Measurements from ENCODE around the gene CEP126.

Gene CEP126, protein sequence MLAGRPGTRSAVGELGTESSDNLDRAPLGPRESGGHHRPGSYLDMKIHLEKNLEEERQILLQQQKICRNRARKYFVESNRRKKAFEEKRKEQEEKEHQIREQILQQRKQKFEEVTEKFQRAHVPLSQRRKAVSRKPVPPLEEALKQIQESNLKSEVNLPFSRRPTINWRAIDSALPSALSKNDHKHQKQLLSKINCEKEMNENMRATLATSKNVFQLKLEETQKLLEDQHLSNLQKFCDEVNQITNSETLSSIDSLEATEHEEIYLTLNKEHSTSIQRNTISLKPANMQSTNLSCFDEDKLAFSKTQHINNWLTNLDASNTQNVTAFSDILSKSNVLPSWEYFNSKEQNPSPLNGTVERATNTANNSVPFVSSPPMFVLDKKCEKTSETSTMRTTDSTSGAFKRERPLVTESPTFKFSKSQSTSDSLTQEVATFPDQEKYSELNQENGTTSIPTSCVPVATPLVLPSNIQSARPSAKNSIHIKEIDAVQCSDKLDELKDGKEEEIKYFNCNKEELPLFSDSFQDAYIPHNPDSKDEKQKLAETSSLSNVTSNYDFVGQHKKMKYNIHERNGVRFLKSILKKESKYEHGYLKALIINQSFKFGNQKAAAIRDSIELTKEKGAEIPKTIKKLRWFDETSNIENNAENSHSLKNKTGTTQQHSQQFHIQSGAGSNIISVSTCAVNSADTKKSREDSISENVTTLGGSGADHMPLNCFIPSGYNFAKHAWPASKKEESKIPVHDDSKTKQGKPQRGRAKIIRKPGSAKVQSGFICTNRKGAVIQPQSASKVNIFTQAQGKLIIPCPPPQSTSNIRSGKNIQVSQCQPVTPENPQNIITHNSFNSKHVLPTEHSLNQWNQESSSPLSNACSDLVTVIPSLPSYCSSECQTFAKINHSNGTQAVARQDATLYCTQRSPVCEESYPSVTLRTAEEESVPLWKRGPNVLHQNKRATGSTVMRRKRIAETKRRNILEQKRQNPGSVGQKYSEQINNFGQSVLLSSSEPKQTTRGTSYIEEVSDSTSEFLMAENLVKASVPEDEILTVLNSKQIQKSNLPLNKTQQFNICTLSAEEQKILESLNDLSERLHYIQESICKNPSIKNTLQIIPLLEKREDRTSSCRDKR

DNA sequence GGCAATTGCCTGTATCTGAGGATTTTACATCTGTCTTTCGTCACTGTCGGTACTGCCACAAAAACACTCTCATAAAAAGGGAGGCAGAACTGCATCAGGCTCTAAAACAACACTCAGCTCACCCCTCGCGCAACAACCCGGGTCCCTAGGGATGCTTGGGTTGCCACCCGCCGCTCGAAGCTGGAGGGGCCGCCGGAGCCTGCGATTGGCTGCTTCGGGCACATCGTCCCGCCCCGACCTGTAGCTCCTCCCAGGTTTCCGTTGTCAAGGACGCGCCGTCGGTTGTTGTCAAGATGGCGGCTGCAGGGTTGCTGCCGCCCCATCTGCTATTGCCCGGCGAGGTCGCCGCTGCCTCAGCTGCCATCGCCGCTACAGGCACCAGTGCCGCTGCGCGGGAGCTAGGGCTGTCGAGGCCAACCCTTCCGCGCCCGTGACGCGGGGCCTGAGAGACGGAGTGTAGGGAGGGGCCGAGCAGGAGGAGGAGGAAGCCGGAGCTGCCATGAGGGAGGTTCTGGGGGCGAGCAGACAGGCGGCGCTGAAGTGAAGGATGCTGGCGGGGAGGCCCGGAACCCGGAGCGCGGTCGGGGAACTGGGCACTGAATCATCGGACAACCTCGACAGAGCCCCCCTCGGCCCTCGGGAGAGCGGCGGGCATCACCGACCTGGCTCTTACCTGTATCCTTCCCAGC is at the start of gene CEP126:
TSS of gene CEP126 (plus strand) at position 273 of the 689 bp plus-strand sequence. CDS start at position 548, 275 bp downstream.
- DNase-seq (ENCODE audit: low spot score), result peak; percentile 87

DNA sequence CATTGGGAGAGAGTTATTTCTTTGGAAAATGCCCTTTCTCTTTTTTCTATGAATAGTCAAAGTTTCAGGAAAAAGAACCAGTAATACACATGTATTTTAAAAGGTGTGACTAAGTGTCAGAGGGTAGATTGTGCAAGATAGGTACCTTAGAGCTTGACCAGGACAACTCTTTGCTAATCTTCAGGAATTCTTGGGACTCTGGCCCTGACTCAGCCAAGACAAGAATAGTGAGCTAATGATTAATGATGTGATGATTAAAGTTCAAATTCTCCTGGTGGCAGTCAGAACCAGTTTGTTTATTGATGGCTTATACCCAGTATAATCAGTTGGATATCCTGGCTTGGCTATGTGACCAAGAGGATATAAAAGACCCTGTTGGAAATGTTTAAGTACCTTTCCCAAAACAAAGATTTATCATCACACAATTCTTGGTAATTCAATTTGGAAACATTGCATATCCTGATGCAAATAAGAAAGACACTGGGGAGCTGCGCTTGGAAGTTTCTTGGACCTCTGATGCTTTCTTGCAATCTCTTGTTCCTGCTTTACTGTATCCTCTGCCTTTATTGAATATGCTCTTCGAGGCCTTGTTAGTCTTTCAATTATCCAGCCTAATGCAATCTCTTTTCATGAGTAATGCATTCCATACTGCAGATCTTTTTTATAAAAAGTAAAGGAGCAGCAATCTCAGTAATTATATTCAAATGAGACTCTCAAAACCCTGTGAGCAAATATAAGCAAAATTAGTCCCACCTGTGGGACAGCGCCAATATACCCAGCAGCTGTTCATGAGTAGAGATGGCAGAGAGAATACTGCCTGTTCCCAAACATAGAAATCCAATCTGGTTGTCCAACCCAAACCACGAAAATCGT is 48.0 kb upstream of the CEP126 start:
- DNase-seq (ENCODE audit: low spot score), result no peak

GRCh38 chr11:101867951-101868350 is 46.9 kb upstream of the CEP126 start:
- DNase-seq (ENCODE audit: low spot score), result no peak

- no peak for DNase-seq (ENCODE audit: low spot score)
These were observed 44.3 kb upstream of the CEP126 start for GRCh38 chr11:101870510-101870909.

DNA sequence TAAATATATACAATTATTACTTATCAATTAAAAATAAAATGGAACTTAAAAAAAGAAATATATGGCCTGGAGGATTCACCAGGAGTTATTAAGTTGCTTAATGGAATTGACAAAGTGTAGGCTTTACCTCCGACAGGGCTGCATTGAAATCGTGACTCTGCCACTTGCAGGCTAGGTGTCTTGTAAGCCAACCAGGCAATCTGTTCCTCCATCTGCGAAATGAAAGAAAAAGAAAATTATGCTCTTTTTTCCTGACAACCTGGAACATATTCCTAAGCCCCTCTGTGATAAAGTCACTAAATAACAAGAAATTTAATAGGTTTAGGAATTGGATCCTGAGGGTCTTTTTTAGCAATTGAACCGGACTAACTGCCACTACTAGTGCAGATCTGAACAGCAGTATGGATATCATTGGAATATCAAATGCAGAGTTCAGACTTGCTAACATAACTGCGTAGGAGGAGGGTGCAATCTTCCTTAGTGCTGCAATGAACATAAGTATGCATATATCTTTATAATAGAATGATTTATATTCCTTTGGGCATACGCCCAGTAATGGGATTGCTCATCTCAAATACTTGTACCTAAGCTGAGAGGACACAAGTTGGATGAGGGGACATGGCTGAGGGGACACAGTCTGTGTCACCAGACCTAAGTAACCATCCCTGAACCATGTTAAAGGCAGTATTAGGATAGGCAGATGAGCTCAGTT is 42.5 kb upstream of the CEP126 start:
- no peak for DNase-seq (ENCODE audit: low spot score)

DNA sequence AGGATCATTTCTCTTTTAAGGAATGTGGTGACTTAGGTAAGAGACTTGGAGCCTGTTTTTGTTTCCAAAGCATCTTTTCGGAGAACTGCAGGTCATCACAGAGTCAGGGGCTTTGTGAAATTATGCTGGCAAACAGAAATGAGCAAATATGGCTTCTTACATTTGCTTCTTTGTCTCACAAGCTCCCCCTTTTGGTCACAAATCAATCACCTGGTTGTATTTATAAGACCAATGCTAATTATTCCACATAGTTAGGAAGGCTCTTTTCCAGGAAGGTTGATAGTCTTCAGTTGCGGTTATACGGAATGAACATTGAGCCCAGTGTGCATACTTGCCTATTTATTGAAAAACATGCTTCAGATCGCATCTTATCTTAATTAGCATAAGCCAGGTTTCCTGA is 34.6 kb upstream of the CEP126 start:
- DNase-seq (ENCODE audit: low spot score), result peak; percentile 30

DNA sequence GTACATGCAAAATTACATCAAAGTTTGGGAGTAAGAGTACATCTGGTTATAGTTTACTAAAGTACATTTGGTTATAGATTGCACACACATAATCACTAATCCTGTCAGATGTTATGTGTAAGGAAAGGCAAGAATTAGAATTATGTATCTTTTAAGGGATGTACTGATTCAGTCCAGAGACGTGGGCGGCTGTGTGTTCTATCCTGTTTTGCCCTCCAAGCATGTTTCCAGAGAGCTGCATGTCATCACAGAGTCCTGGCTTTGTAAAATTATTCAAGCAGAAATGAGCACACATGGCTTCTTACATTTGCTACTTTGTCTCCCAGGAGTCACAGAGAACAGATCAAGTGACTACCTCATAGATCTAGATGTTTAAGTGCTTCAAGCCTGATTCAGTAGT is 33.2 kb upstream of the CEP126 start:
- DNase-seq (ENCODE audit: low spot score), result no peak

GRCh38 chr11:101885631-101886030 is 29.2 kb upstream of the CEP126 start:
- no peak for DNase-seq (ENCODE audit: low spot score)

DNA sequence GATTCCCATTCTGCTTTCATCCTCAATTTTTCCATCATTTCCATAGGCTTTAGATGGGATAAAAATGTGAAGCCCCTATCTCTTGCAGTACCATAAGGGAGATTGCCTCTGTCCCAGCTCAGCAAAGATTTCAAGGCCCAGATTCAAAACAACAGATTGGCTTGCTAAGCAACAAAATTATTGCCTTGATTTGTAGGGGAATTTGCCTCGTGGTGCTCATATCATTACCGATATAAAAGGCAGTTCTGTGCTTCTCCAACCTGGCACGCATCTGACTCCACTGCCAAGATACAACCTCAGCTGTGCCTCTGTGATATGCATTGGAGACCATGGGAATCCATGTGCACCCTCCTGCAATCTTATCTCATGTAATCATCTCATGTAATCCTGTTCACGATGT is 25.0 kb upstream of the CEP126 start:
- no peak for DNase-seq (ENCODE audit: low spot score)

GRCh38 chr11:101894505-101894904 is 20.3 kb upstream of the CEP126 start:
- DNase-seq (ENCODE audit: low spot score), result no peak

DNA sequence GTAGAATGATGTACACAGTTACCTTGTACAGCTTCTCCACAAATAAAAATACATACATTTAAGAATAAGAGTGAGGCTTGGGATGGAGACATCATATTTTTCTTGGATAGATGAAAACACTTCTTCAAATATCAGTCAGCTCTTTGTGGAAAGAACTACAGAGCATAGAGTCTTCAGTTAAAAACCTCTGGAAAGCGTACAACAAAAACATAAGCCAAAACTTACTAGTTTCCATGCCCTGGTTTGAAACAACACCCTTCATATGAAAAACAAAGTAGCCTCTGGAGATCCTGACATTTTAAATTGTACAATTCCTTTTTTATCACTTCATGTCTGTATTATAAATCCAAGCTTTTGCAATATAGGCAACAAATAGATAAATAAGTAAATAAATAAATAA is 7.0 kb upstream of the CEP126 start:
- no peak for DNase-seq (ENCODE audit: low spot score)

DNA sequence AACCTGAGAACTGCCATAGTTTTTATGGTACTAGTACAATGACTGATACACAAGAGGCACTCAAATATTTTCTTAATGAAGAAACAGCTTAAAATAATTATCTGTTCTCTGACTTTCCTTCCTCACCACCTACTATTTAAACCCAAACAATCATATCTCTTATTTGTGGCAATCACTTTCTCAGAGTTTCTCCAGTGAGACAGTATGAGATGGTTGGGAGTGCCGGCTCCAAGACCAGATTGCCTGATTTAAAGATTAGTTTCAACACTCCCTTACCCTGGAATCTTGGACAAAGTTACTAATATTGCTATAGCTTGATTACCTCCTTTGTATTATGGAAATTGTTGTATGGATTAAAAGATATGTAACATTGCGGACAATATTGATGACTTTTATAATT is 5.7 kb upstream of the CEP126 start:
- DNase-seq (ENCODE audit: low spot score), result no peak

GRCh38 chr11:101912823-101913284 is 2.0 kb upstream of the CEP126 start:
- peak; percentile 23 for DNase-seq (ENCODE audit: low spot score)

- DNase-seq (ENCODE audit: low spot score), result no peak
These were observed 1.2 kb upstream of the CEP126 start for GRCh38 chr11:101913656-101914055.

- DNase-seq (ENCODE audit: low spot score), result no peak
These were observed 471 bp upstream of the CEP126 start for GRCh38 chr11:101914341-101914737.

DNA sequence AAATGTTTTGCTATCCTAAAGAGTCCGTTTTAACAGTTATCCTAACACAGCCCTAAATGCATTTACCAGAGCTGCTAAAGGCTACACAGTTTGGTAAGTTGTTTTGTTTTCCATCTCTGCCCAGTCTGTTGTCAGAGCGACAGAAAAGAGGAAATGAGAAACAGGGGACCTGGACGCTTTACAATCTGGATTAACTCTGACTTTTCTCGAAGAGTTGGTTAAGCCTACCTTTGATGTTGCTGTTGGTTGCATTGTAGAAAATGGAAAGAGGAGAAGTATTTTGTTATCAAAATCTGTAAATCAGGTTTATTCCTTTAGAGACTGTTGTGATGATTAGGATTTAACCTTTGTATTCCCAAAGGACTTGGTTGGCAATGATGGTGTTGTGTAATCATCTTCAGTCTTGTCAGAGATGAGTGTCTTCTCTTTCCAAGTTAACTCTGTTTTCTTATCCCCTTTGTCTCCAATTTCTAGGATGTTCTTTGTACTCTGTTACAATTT is 1.0 kb downstream of the CEP126 start:
- no peak for DNase-seq (ENCODE audit: low spot score)

GRCh38 chr11:101916422-101916821 is 1.6 kb downstream of the CEP126 start, which contains the start of gene ANGPTL5:
Gene ANGPTL5, minus strand, starts transcription at chr11:101916522. Its CDS starts 8,613 bp downstream, at chr11:101907909.
- DNase-seq (ENCODE audit: low spot score), result no peak

- no peak for DNase-seq (ENCODE audit: low spot score)
These were observed 2.4 kb downstream of the CEP126 start for GRCh38 chr11:101917226-101917625.

GRCh38 chr11:101920992-101921391 is 6.2 kb downstream of the CEP126 start:
- no peak for DNase-seq (ENCODE audit: low spot score)

DNA sequence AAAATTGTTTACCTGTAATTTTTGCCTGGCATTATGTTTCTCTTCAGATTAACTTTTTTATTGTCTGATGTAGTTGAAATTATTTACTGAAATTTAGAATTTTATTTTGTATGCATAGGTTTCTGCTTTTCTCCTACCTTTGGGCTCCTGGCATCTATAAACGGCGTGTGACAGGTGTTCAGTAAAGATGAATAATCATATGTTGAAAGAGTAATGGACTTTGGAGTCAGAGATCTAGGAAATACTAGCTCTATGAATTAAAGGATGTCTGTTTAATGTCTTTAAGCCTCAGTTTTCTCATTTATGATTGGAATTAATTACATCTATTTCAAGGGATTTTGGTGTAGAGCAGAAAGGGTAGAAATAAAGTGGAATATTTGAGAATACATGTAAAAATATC is 8.7 kb downstream of the CEP126 start:
- DNase-seq (ENCODE audit: low spot score), result no peak

Measured in kidney capillary endothelial cell (primary cell).